ENCODE results near the gene ATG7.

Gene ATG7

GRCh38 chr3:11467875-11468274, 195.7 kb downstream of the ATG7 start:
- H3K4me3 ChIP-seq (ENCODE audit: low read depth, low read length), result no peak overlapping the region
- no peak for DNase-seq (ENCODE audit: low read depth)
- TF ChIP-seq CTCF (IDR thresholded peaks at IDR 0.05; ENCODE audit: insufficient read depth, low read depth, low read length, missing control alignments), result no peak

GRCh38 chr3:11470031-11470853, 198.0 kb downstream of the ATG7 start:
- TF ChIP-seq CTCF (IDR thresholded peaks at IDR 0.05; ENCODE audit: insufficient read depth, low read depth, low read length, missing control alignments), result no peak
- H3K4me3 ChIP-seq (ENCODE audit: low read depth, low read length), result no peak overlapping the region
- no peak for DNase-seq (ENCODE audit: low read depth)

- no peak for TF ChIP-seq CTCF (IDR thresholded peaks at IDR 0.05; ENCODE audit: insufficient read depth, low read depth, low read length, missing control alignments)
- no peak overlapping the region for H3K4me3 ChIP-seq (ENCODE audit: low read depth, low read length)
- DNase-seq (ENCODE audit: low read depth), result no peak
Measured at GRCh38 chr3:11475324-11475723, 203.1 kb downstream of the ATG7 start.

- H3K4me3 ChIP-seq (ENCODE audit: low read depth, low read length), result no peak overlapping the region
- DNase-seq (ENCODE audit: low read depth), result no peak
- TF ChIP-seq CTCF (IDR thresholded peaks at IDR 0.05; ENCODE audit: insufficient read depth, low read depth, low read length, missing control alignments), result no peak
Measured at GRCh38 chr3:11476735-11477144, 204.5 kb downstream of the ATG7 start.

GRCh38 chr3:11477407-11477911, 205.3 kb downstream of the ATG7 start:
- no peak for DNase-seq (ENCODE audit: low read depth)
- TF ChIP-seq CTCF (IDR thresholded peaks at IDR 0.05; ENCODE audit: insufficient read depth, low read depth, low read length, missing control alignments), result no peak
- H3K4me3 ChIP-seq (ENCODE audit: low read depth, low read length), result no peak overlapping the region

GRCh38 chr3:11478167-11478566, 206.0 kb downstream of the ATG7 start:
- no peak overlapping the region for H3K4me3 ChIP-seq (ENCODE audit: low read depth, low read length)
- no peak for TF ChIP-seq CTCF (IDR thresholded peaks at IDR 0.05; ENCODE audit: insufficient read depth, low read depth, low read length, missing control alignments)
- DNase-seq (ENCODE audit: low read depth), result no peak
